Lower lobe of right lung (tissue), 2 donors: ENCODE measurements around the gene JCAD. TPM values are rescaled to one million over a fixed set of nuclear protein-coding genes. Genes with fewer than 3 reads are reported as not detected.
A peak's percentile ranks its signal among the peaks of the same experiment; 100 is the strongest.

Experiments used
- ATAC-seq, 2 donors: fragments of 200-7000 bp; cut with Tn5 transposase; one replicate each; pipeline ENCODE4 v1.9.1; 2020 to 2022; ENCODE audit warnings: mild to moderate bottlenecking in 2 of 2, moderate library complexity in 2 of 2
- DNase-seq: peaks from one replicate; pipeline ENCODE4 v3.0.0-alpha.2; 2020
- H3K27ac ChIP-seq: fragments of 200-600 bp; one replicate; pipeline ENCODE4 v1.8.0; 2022
- H3K27me3 ChIP-seq: fragments of 200-600 bp; one replicate; pipeline ENCODE4 v1.8.0; 2022; ENCODE audit warnings: low read depth
- H3K36me3 ChIP-seq: fragments of 200-600 bp; one replicate; pipeline ENCODE4 v1.8.0; 2022; ENCODE audit warnings: mild to moderate bottlenecking
- H3K4me1 ChIP-seq: fragments of 200-600 bp; one replicate; pipeline ENCODE4 v1.8.0; 2022
- H3K4me3 ChIP-seq: fragments of 200-600 bp; one replicate; pipeline ENCODE4 v1.8.0; 2022; ENCODE audit warnings: mild to moderate bottlenecking
- H3K9me3 ChIP-seq: fragments of 200-600 bp; one replicate; pipeline ENCODE4 v1.8.0; 2022
- intact Hi-C: fragments of 100-400 bp; cut with DNase I; formaldehyde crosslinking; loops from one replicate; pipeline ENCODE4 v1.11.0; 2022
- total RNA-seq: library from RNA; stranded (reverse); fragmentation: NEBNext Ultra II Directional; extraction: Animal tissue kit (Norgen Biotek cat#: 25700); gene quantifications from one replicate; pipeline ENCODE4 v1.2.1, GENCODE V29; 2021
- TF ChIP-seq, protein P1 (sequence below): fragments of 200-600 bp; IDR thresholded peaks from one replicate; pipeline ENCODE4 v1.8.0; 2022; ENCODE audit warnings: antibody characterized with exemption, mild to moderate bottlenecking
- donor health status: DM: no; HTN: yes; CAD: no; lungs with severe emphysema.

The JCAD gene
- total RNA-seq, 1 donor from 2014 or later: 101 TPM

DNA sequence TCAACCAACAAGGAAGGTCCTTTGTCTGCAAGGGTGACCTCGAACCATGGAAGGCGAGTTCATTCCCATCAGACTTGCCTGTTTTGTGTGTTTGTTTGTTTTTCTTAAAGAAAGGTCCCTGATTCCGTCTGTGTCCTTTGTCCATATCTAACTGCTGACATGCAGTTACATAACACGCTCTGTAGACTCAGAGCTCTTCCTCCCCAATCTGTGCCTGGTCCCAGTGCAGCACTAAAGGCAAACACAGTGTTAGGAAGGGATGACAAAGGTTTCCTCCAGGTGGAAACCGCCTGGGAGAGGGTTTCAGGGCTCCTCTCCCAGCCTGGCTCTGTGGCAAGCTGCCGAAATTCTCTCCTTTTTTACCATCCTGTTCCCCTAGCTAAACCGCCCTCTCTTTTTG is 13.4 kb downstream of the JCAD start:
- ATAC-seq (no peak), DNase-seq (no peak)
- intact Hi-C loops: no loop called here
- TF ChIP-seq, protein P1, sequence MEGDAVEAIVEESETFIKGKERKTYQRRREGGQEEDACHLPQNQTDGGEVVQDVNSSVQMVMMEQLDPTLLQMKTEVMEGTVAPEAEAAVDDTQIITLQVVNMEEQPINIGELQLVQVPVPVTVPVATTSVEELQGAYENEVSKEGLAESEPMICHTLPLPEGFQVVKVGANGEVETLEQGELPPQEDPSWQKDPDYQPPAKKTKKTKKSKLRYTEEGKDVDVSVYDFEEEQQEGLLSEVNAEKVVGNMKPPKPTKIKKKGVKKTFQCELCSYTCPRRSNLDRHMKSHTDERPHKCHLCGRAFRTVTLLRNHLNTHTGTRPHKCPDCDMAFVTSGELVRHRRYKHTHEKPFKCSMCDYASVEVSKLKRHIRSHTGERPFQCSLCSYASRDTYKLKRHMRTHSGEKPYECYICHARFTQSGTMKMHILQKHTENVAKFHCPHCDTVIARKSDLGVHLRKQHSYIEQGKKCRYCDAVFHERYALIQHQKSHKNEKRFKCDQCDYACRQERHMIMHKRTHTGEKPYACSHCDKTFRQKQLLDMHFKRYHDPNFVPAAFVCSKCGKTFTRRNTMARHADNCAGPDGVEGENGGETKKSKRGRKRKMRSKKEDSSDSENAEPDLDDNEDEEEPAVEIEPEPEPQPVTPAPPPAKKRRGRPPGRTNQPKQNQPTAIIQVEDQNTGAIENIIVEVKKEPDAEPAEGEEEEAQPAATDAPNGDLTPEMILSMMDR: no peak
- Histone ChIP-seq H3K27ac (no peak overlapping the region), H3K9me3 (no peaks in the 10 kb centered on the region), H3K36me3 (peaks cover 34% of the 10 kb centered on the region), H3K27me3 (no peaks in the 10 kb centered on the region), H3K4me3 (no peak overlapping the region), H3K4me1 (peaks cover 52% of the 10 kb centered on the region)

DNA sequence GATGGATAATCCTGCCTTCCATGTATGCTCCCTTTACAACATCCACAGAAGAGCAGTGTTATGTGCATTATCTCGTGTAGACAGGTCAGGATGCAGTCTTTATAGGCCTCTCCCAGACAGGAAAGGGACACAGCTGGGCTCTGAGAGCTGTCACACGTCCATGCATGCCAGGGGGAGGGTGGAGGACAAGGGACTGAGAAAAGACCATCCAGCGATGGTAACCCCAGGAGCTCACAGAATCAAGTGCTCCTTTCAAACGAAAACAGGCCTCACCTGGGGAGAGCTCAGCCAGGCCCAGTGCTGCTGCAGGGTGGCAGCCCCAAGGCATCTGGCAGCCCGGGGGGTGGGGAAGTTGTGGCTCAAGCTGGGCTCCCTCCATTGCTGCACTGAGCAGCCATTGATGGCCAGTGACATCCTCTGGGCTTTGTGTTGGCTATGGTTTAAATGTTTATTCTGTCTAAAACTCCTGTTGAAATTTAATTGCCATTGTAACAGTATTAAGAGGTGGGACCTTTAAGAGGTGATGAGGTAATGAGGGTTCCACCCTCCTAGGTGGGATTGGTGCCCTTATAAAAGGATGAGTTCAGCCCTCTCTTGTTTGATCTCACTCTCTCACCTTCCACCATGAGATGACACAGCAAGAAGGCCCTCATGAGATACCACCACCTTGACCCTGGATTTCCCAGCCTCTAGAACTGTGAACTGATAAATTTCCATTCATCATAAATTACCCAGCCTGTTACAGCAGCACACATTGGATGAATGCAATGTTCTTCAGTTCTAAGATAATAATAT is 15.7 kb downstream of the JCAD start:
- H3K27ac ChIP-seq: no peak overlapping the region
- no peaks in the 10 kb centered on the region for H3K27me3 ChIP-seq
- ATAC-seq (peak in 1 of 2 donors; percentile 5), DNase-seq (no peak)
- TF ChIP-seq, protein P1: no peak
- intact Hi-C loops: no loop called here
- H3K4me1 ChIP-seq: peaks cover 61% of the 10 kb centered on the region
- peaks cover 42% of the 10 kb centered on the region for H3K36me3 ChIP-seq
- H3K9me3 ChIP-seq: no peaks in the 10 kb centered on the region
- no peak overlapping the region for H3K4me3 ChIP-seq

DNA sequence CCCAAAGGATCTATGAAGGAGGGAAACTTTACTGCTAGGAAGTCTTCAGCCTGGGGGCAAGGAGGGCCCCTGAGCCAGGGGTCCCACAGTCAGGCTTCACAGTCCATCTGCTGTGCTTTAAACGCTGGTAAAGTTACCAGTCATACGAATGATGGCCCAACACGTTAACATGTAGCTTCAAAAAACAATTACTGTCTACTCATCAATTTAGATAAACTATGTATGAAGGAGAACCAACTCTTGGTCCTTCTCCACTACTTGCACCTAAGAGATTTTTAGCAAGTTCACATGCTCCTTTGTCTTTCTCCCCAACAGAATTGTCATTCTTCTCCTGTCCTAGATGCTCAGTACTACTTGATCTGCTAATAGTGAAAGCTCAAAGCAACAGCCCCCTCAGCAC is 16.6 kb downstream of the JCAD start:
- Histone ChIP-seq H3K9me3 (no peaks in the 10 kb centered on the region), H3K27me3 (no peaks in the 10 kb centered on the region), H3K27ac (peak overlapping the region; percentile 72), H3K36me3 (peaks cover 42% of the 10 kb centered on the region), H3K4me1 (peaks cover 64% of the 10 kb centered on the region), H3K4me3 (no peak overlapping the region)
- no peak for DNase-seq
- intact Hi-C loops: no loop called here
- ATAC-seq: no peak
- TF ChIP-seq, protein P1: no peak

DNA sequence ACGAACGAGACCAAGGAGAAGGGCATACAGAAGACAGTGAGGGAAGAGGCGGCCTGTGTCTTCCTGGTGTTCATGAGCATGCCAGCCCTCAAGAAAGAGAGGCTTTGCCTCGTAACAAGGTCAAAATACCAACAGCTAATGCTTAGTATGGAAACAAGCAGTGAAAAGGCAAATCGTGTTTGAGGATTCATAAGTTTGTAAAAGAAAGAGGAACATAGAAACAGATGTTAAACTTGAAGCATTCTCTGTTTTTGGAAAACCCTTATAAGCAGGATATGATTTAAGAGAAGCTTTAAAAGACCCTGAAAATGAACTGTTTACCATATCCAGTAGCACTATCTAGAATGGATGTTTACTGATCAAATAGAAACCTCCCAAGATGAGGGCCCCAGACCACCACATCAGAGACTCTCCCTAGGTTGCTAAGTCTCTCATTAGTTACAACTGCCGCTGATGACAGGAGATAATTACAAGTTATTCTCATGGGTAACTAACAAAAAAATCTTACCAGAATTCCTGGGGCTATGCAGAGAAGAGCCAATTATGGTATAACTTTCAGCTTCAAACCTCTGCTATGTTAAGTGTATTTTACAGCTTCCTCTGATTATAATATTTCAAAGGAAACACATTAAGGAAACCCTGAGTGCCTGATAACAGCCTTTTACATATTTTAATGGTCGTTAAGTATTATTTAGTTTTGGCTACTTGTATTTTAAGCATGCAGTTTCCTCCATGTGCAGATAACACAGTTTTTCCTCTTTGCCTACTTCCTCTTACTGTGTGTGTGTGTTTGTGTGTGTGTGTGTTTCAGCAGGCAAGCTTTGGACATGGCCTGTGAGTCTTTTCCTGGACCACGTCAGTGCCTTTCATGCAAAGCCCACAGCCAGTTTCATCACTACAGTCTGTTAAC is 17.9 kb downstream of the JCAD start:
- Histone ChIP-seq H3K9me3 (no peaks in the 10 kb centered on the region), H3K4me3 (no peak overlapping the region), H3K27ac (peak overlapping the region; percentile 72), H3K27me3 (no peaks in the 10 kb centered on the region), H3K36me3 (peaks cover 31% of the 10 kb centered on the region), H3K4me1 (peaks cover 66% of the 10 kb centered on the region)
- TF ChIP-seq, protein P1: no peak
- peak; percentile 55 to 58 for ATAC-seq
- no peak for DNase-seq
- intact Hi-C loops: no loop called here

DNA sequence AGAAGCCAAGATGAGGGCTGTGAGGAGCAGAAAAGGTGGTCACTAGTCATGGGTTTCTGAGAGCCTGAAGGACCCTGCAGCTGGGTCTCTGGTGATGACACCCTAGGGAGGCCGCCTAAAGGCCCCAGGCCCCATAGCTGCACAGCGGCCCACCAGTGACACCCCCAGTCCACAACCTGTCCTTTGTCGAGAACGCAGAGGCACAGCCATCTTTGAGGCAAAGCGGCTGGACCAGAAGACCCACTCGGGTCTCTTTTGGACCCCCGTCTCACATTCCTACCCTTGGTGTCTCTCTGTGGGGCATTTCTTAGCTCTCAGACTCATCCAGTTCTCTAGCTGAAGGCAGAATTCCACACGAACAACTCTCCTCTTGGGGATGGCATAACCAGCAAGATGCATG is 18.8 kb downstream of the JCAD start:
- H3K4me1 ChIP-seq: peaks cover 68% of the 10 kb centered on the region
- peak overlapping the region; percentile 72 for H3K27ac ChIP-seq
- DNase-seq: no peak
- H3K4me3 ChIP-seq: no peak overlapping the region
- H3K27me3 ChIP-seq: no peaks in the 10 kb centered on the region
- TF ChIP-seq, protein P1: no peak
- peaks cover 24% of the 10 kb centered on the region for H3K36me3 ChIP-seq
- intact Hi-C loops: no loop called here
- ATAC-seq: no peak
- no peaks in the 10 kb centered on the region for H3K9me3 ChIP-seq
